ENCODE data around the gene PNPLA6. TPM values are rescaled to one million over a fixed set of nuclear protein-coding genes. Genes with fewer than 3 reads are reported as not detected.

The PNPLA6 gene
- 40.5 and 90.5 TPM in 2 replicates for polyA plus RNA-seq (2012; rRNA removed)
- polyA plus RNA-seq (2012; cell fraction: cytosol; rRNA removed), result 24.6 and 35.9 TPM in 2 replicates
- polyA plus RNA-seq (2012; cell fraction: nucleus; rRNA removed), result 203 and 312 TPM in 2 replicates

GRCh38 chr19:7535047-7535997, at the start of gene PNPLA6:
TSS of gene PNPLA6 (plus strand) at chr19:7535717. CDS start at chr19:7535789, 72 bp downstream.
- Histone ChIP-seq H3K4me2 (peak within 1 kb of the TSS; percentile 94), H3K27ac (ENCODE audit: low read depth in 2 of 2, low read length in 1 of 2) (peak within 1 kb of the TSS; percentile 87 to 92), H4K20me1 (ENCODE audit: insufficient read depth) (no peaks in the 10 kb centered on the region), H3K9me2 (no peaks in the 10 kb centered on the region), H3K79me2 (ENCODE audit: insufficient read depth) (peaks cover 7% of the 10 kb centered on the region), H3K9me3 (no peaks in the 10 kb centered on the region), H3F3A (replicated peaks; ENCODE audit: insufficient read depth) (no peaks in the 10 kb centered on the region), H3K27me3 (ENCODE audit: insufficient read depth) (no peaks in the 10 kb centered on the region), H3K4me1 (ENCODE audit: control insufficient read depth in 1 of 2, insufficient read depth in 2 of 2, low read depth in 1 of 2, low read length in 1 of 2) (peaks cover 0 to 15% of the 10 kb centered on the region in 2 experiments; a peak in 2 of 4 replicates), H3K4me3 (ENCODE audit: low read depth in 2 of 2, low read length in 1 of 2) (peak within 1 kb of the TSS; percentile 85 to 94), H2AFZ (ENCODE audit: low read depth) (peak within 1 kb of the TSS; percentile 85), H3K9ac (peak within 1 kb of the TSS; percentile 82), H3K36me3 (replicated peaks in 1 of 2; ENCODE audit: control insufficient read depth in 1 of 2, insufficient read depth in 2 of 2, low read length in 1 of 2) (peaks cover 16 to 17% of the 10 kb centered on the region in 2 experiments)
- peak; percentile 97 for DNase-seq
- ChIA-PET CTCF (interaction anchor here (0.6 to 5.0 kb wide), 6 partner anchors 13 to 837 kb away, joined by 3 to 25 read pairs (median 4); partner anchors contain the start of genes MCOLN1 and ZNF358), POLR2A (interaction anchor here (0.9 to 2.4 kb wide), 5 partner anchors 13 to 52 kb away, joined by 3 to 7 read pairs (median 4); partner anchors contain the start of genes MCOLN1 and ZNF358)
- WGBS (ENCODE audit: low lambda C conversion rate), result under 1% methylated on average over 27 of the region's 76 CpGs
- TF ChIP-seq ZBTB33 (IDR thresholded peaks at IDR 0.05; ENCODE audit: borderline replicate concordance, low read depth), result peak; percentile 64; the same call in 1 of the 2 replicates
- no peak for TF ChIP-seq RXRA (IDR thresholded peaks at IDR 0.05; ENCODE audit: borderline replicate concordance, low read depth)
- TF ChIP-seq ELF1 (IDR thresholded peaks at IDR 0.05), result peak; percentile 75
- no peak for TF ChIP-seq REST (IDR thresholded peaks at IDR 0.05; ENCODE audit: low read depth, low read length)
- no peak for TF ChIP-seq MEF2A (IDR thresholded peaks at IDR 0.05; ENCODE audit: borderline replicate concordance, low read depth)
- peak; percentile 32; the same call in 1 of the 2 replicates for TF ChIP-seq POLR2AphosphoS5 (IDR thresholded peaks at IDR 0.05; ENCODE audit: low read depth, low read length)
- no peak for TF ChIP-seq FOXM1 (IDR thresholded peaks at IDR 0.05; ENCODE audit: low read depth)
- no peak for TF ChIP-seq MAX (IDR thresholded peaks at IDR 0.05; ENCODE audit: low read depth)
- no peak for TF ChIP-seq CTCF (IDR thresholded peaks at IDR 0.05)
- no peak for TF ChIP-seq JUND (IDR thresholded peaks at IDR 0.05)
- peak; percentile 63 for TF ChIP-seq GATA2 (CRISPR knock-in tag; IDR thresholded peaks at IDR 0.05)
- TF ChIP-seq NFIC (IDR thresholded peaks at IDR 0.05; ENCODE audit: borderline replicate concordance), result no peak
- TF ChIP-seq FOXJ3 (CRISPR knock-in tag; IDR thresholded peaks at IDR 0.05), result peak; percentile 57
- TF ChIP-seq USF1 (IDR thresholded peaks at IDR 0.05; ENCODE audit: borderline replicate concordance, low read depth), result no peak
- peak; percentile 7; the same call in 1 of the 2 replicates for TF ChIP-seq PBX3 (IDR thresholded peaks at IDR 0.05)
- TF ChIP-seq FOSL2 (IDR thresholded peaks at IDR 0.05; ENCODE audit: borderline replicate concordance, low read depth), result no peak; the same call in 1 of the 2 replicates
- no peak for TF ChIP-seq EP300 (IDR thresholded peaks at IDR 0.05; ENCODE audit: borderline replicate concordance in 1 of 2, low read depth in 1 of 2, low read length in 1 of 2)
- TF ChIP-seq MXI1 (IDR thresholded peaks at IDR 0.05; ENCODE audit: low read depth, low read length), result peak; percentile 85
- TF ChIP-seq CHD2 (IDR thresholded peaks at IDR 0.05; ENCODE audit: low read length, partially characterized antibody), result peak; percentile 96
- TF ChIP-seq RFX5 (IDR thresholded peaks at IDR 0.05; ENCODE audit: low read length), result no peak
- TF ChIP-seq TCF12 (IDR thresholded peaks at IDR 0.05), result no peak
- no peak for TF ChIP-seq NRF1 (IDR thresholded peaks at IDR 0.05; ENCODE audit: low read depth, low read length)
